Parathyroid adenoma (tissue), 2 donors: Measurements from ENCODE around the gene GIPC3.
A peak's percentile ranks its signal among the peaks of the same experiment; 100 is the strongest.

Experiments used
- H2AFZ ChIP-seq: fragments of 300-600 bp; sonication (generic); one replicate; pipeline ENCODE4 v1.7.0; 2017; ENCODE audit warnings: antibody characterized with exemption, mild to moderate bottlenecking
- H3K27ac ChIP-seq: fragments of 300-600 bp; sonication (generic); one replicate; pipeline ENCODE4 v1.7.0; 2017
- H3K27me3 ChIP-seq: fragments of 300-600 bp; sonication (generic); one replicate; pipeline ENCODE4 v1.7.0; 2017; ENCODE audit warnings: low read length; ENCODE audit not compliant: control insufficient read depth, insufficient read depth
- H3K36me3 ChIP-seq: fragments of 300-600 bp; sonication (generic); one replicate; pipeline ENCODE4 v1.7.0; 2017; ENCODE audit warnings: low read length; ENCODE audit not compliant: control insufficient read depth, insufficient read depth
- H3K4me1 ChIP-seq: fragments of 300-600 bp; sonication (generic); one replicate; pipeline ENCODE4 v1.7.0; 2017; ENCODE audit warnings: control low read depth
- H3K4me2 ChIP-seq: fragments of 300-600 bp; sonication (generic); one replicate; pipeline ENCODE4 v1.7.0; 2017; ENCODE audit warnings: low read length
- H3K4me3 ChIP-seq: fragments of 300-600 bp; sonication (generic); one replicate; pipeline ENCODE4 v1.7.0; 2017; ENCODE audit warnings: low read depth, low read length
- H3K79me2 ChIP-seq: fragments of 300-600 bp; sonication (generic); one replicate; pipeline ENCODE4 v1.7.0; 2017; ENCODE audit warnings: control low read depth
- H3K9ac ChIP-seq: fragments of 300-600 bp; sonication (generic); one replicate; pipeline ENCODE4 v1.7.0; 2017; ENCODE audit warnings: mild to moderate bottlenecking
- H3K9me3 ChIP-seq: fragments of 300-600 bp; sonication (generic); one replicate; pipeline ENCODE4 v1.7.0; 2017; ENCODE audit warnings: low read length; ENCODE audit not compliant: control insufficient read depth
- TF ChIP-seq, protein P1 (sequence below): fragments of 300-600 bp; sonication (generic); IDR thresholded peaks from one replicate; pipeline ENCODE4 v1.7.0; 2017; ENCODE audit warnings: antibody characterized with exemption, mild to moderate bottlenecking
- donor health status: primary hyperparathyroidism.

Gene GIPC3

GRCh38 chr19:3575949-3576673 is 9.2 kb upstream of the GIPC3 start:
- H3K36me3 ChIP-seq: no peaks in the 10 kb centered on the region
- no peaks in the 10 kb centered on the region for H3K79me2 ChIP-seq
- H3K9ac ChIP-seq: no peak overlapping the region
- peaks cover 5% of the 10 kb centered on the region for H3K4me1 ChIP-seq
- H3K4me2 ChIP-seq: peak overlapping the region; percentile 17
- H3K4me3 ChIP-seq: peak overlapping the region; percentile 9
- H3K9me3 ChIP-seq: no peaks in the 10 kb centered on the region
- TF ChIP-seq, protein P1, sequence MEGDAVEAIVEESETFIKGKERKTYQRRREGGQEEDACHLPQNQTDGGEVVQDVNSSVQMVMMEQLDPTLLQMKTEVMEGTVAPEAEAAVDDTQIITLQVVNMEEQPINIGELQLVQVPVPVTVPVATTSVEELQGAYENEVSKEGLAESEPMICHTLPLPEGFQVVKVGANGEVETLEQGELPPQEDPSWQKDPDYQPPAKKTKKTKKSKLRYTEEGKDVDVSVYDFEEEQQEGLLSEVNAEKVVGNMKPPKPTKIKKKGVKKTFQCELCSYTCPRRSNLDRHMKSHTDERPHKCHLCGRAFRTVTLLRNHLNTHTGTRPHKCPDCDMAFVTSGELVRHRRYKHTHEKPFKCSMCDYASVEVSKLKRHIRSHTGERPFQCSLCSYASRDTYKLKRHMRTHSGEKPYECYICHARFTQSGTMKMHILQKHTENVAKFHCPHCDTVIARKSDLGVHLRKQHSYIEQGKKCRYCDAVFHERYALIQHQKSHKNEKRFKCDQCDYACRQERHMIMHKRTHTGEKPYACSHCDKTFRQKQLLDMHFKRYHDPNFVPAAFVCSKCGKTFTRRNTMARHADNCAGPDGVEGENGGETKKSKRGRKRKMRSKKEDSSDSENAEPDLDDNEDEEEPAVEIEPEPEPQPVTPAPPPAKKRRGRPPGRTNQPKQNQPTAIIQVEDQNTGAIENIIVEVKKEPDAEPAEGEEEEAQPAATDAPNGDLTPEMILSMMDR: no peak
- H2AFZ ChIP-seq: no peak overlapping the region
- H3K27me3 ChIP-seq: no peaks in the 10 kb centered on the region
- no peak overlapping the region for H3K27ac ChIP-seq

DNA sequence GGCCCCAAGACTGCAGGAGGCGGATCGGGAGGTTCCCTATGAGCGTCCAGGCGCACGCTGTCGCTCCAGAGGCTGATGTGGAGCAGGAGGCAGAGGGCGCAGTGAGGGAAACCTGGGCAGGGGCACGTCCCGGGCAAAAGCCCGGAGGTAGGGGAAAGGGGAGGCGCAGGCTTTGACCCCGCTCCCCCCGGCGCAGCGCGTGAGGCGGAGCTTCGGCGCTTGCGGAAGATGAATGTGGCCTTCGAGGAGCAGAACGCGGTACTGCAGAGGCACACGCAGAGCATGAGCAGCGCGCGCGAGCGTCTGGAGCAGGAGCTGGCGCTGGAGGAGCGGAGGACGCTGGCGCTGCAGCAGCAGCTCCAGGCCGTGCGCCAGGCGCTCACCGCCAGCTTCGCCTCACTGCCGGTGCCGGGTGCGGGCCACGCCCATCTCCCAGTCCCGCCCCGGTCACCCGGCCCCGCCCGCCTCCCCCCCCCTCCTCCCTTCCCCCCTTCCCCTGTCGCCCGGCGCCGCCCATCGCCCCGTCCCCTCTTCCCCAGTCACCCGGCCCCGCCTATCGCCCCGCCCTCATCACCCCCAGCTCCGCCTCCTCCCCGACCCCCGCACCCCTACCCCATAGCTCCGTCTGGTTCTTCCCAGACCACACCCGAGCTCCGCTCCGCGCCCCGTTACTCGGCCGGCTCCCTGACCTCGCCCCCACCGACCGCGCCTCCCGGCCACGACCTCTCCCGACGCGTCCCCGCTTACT is 8.4 kb upstream of the GIPC3 start:
- H3K79me2 ChIP-seq: no peaks in the 10 kb centered on the region
- peak overlapping the region; percentile 17 for H3K4me2 ChIP-seq
- peaks cover 4% of the 10 kb centered on the region for H3K4me1 ChIP-seq
- no peaks in the 10 kb centered on the region for H3K9me3 ChIP-seq
- H3K4me3 ChIP-seq: peak overlapping the region; percentile 9
- no peaks in the 10 kb centered on the region for H3K27me3 ChIP-seq
- no peak overlapping the region for H3K27ac ChIP-seq
- H2AFZ ChIP-seq: no peak overlapping the region
- H3K36me3 ChIP-seq: no peaks in the 10 kb centered on the region
- H3K9ac ChIP-seq: no peak overlapping the region
- TF ChIP-seq, protein P1: no peak

GRCh38 chr19:3577723-3578344 is 7.4 kb upstream of the GIPC3 start:
- TF ChIP-seq, protein P1: no peak
- Histone ChIP-seq H3K27ac (no peak overlapping the region), H3K4me3 (no peak overlapping the region), H3K9me3 (no peaks in the 10 kb centered on the region), H3K4me1 (no peaks in the 10 kb centered on the region), H2AFZ (no peak overlapping the region), H3K36me3 (no peaks in the 10 kb centered on the region), H3K79me2 (no peaks in the 10 kb centered on the region), H3K27me3 (no peaks in the 10 kb centered on the region), H3K4me2 (no peak overlapping the region), H3K9ac (no peak overlapping the region)

DNA sequence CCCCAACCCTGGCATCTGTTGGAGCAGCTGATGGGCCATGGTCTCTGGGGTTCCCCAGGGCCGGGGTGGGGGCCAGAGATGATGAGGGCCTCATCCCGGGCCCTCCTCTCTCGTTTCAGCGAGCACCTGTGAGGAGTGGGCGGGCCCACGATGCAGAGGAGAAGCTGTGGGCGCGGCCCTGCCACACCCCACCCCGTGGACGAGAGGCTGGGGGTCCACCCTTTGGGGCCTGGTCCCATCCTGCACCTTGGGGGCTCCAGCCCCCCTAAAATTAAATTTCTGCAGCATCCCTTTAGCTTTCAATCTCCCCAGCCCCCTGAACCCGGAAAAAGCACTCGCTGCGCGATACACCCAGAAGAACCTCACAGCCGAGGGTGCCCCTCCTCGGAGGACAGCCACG is 6.9 kb upstream of the GIPC3 start:
- TF ChIP-seq, protein P1: no peak
- Histone ChIP-seq H2AFZ (no peak overlapping the region), H3K9ac (no peak overlapping the region), H3K36me3 (no peaks in the 10 kb centered on the region), H3K9me3 (no peaks in the 10 kb centered on the region), H3K4me1 (no peaks in the 10 kb centered on the region), H3K4me3 (no peak overlapping the region), H3K27ac (no peak overlapping the region), H3K79me2 (no peaks in the 10 kb centered on the region), H3K4me2 (no peak overlapping the region), H3K27me3 (no peaks in the 10 kb centered on the region)
